Stimulated activated CD8-positive, alpha-beta memory T cell treated with anti-CD3 and anti-CD28 coated beads, Interleukin-2, amount 100 ng/mL, for 48 hours (primary cell): Measurements from ENCODE around the gene GNAQ.

ENCODE experiments used
- DNase-seq, 2 donors: peaks; one replicate each; pipeline ENCODE4 v3.0.0-alpha.2; 2020; ENCODE audit warnings: low read depth in 2 of 2

GNAQ gene

GRCh38 chr9:77816641-77817341 lies 214.8 kb downstream of the GNAQ start:
- no peak for DNase-seq

GRCh38 chr9:77815260-77815659 lies 216.4 kb downstream of the GNAQ start:
- no peak for DNase-seq

DNA sequence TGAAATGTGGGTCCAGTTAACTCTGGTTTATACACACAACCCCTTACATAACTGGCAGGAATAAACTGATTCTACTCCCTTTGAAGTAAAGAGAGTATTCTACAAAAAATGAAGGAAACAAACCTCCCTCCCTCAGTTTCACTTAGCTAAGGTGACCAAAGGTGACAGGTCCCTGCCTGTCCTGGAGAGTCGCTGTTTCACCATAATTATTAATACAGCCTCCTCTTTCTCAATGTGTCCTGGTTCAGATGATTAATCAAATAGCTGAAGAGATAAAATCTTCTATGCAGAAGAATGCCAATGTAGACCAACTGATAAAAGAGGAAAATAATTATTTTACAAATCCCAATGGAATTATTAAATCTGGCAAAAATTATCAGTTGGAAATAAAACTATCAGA lies 219.8 kb downstream of the GNAQ start:
- no peak for DNase-seq

- no peak for DNase-seq
These were observed 220.9 kb downstream of the GNAQ start for GRCh38 chr9:77810637-77811119.

DNA sequence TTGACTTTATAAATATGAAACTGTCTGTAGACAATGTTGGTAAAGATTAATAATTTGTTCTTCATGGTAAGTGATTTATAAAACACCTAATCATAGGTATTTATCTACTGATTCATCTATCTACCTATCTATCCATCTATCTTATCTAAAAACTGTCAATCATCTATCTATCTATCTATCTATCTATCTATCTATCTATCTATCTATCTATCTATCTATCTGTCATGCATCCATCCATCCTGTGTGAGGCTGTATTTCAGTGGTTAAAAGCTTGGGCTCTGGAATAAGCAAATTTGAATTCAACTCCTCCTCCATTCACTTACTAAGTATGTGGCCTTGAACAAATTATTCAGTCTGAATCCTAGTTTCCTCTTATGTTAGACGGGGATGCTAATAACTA lies 221.6 kb downstream of the GNAQ start:
- DNase-seq: no peak

GRCh38 chr9:77809552-77809951 lies 222.1 kb downstream of the GNAQ start:
- no peak for DNase-seq

GRCh38 chr9:77808751-77809081 lies 222.9 kb downstream of the GNAQ start:
- DNase-seq: no peak

DNA sequence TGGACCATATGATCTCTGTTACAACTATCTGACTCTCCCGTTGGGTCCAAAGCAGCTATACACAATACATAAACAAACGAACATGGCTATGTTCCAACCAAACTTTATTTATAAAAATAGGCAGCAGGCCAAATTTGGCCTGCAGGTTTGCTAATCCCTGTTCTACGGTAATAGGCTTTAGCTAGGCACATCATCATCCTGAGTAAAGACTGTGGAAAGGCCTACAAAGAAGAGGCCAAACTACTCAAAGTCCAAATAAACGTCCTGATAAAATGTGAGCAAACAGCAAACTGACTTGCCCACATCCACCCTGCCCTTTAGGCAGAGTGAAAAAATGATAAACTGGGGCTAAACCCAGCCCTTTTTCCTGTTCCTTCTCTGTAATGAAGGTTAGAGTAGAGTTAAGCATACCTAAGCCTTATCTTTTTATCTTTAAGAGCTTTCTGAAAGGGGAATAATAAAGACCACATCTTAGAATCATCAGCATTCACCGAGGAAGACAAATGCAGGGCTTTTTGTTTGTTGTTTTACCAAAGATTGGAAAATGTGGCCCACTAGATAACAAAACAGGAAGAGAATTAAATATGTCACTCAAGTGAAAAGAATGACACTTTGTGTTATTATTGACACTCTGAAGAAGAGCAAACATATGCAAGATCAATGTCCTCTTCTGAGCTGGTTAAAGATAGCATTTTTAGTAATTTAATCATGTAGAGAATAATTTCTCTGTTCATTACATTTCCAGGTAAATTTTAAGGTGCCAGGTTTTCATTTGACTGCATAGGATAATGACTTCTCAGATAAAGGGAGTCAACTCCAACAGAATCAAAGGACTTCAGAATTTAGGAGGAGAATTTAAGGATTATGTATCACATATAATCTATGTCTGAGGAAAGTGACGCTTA lies 223.5 kb downstream of the GNAQ start:
- DNase-seq: no peak

DNA sequence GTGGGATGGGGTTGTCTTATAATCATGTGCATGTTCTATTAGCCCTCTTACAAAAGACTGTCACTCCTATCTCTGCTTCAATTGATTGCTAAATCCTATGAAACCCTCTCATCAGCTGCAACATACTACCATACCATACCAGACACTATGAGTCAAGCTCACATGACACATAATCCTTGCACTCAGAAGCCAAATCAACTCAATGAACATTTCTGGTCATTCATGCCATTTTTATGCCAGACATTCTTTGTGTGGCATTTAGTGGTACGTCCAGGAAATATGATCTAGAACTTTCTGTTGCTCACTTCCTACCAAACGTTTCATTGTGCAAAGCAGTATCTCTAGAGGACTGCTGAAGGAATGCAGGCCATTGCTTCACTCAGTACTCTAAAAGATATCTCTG lies 224.3 kb downstream of the GNAQ start:
- no peak for DNase-seq

DNA sequence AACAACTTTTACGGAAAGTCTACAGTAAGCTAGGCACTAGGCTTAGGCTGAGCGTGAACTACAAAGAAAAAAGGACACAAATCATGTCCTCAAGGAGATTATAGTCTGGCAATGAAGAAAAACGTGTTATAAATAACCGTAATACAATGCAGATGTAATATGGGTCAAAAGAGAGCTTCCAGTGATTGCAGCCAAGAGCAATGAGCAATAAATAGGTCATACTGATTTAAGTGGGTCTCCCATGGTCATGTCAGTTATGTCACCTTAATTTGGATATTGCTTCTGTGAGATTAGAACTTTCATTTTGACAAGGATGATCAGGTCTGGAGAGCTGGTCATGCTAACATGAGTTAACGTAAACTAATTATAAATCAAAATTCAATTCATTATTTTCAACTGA lies 224.9 kb downstream of the GNAQ start:
- DNase-seq: no peak

GRCh38 chr9:77805810-77806209 lies 225.8 kb downstream of the GNAQ start:
- no peak for DNase-seq

GRCh38 chr9:77803423-77803822 lies 228.2 kb downstream of the GNAQ start:
- DNase-seq: no peak

DNA sequence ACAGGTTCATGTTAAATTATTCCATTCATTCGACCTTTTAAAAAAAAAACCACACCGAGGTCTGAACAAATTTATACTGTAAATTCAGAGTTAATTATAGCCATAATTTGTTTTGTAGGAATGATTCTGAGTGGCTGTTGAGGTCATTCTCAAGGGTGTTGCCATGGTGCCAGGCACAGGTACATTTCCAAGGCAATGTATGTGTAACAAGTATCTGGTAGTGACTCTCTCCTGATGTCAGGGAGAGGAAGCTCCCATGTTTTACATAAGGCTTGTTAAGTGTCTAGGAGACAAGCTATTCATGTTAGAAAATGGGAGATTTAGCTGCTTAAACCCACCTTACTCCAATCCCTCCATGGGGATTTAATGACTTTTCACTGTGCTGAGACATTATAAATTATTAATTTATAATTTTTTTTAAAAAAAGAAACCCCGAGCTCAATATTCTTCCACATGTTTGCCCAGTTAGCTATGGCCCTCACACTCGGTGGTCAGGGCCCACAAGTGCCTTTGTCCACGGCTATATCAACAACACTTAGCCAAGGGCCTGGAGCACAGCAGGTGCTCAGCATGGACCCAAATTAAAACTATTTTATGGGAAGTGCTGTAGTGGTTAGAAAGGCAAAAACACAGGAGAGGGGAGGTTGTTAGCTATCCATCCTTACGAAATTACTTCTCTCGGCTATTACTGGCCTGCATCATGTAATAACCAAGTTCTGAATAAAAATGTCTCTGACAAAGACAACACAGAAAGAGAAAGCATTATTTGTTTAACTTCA lies 228.9 kb downstream of the GNAQ start:
- no peak for DNase-seq

DNA sequence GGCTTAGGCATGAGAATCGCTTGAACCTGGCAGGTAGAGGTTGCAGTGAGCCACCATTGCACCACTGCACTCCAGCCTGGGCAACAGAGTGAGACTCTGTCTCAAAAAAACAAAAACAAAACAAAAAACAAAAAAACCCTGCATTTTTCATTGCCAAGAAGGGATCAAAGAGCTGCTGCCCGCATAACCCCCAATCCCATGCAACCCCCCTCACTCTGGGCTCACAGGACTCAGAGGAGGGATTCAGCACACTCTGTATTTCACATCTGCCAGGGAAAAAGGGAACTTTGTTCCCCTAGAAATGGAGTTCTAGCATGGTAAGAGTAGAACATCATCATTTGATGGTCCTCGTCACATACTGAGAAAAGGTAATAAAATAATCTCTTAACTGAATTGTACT lies 229.5 kb downstream of the GNAQ start:
- no peak for DNase-seq

DNA sequence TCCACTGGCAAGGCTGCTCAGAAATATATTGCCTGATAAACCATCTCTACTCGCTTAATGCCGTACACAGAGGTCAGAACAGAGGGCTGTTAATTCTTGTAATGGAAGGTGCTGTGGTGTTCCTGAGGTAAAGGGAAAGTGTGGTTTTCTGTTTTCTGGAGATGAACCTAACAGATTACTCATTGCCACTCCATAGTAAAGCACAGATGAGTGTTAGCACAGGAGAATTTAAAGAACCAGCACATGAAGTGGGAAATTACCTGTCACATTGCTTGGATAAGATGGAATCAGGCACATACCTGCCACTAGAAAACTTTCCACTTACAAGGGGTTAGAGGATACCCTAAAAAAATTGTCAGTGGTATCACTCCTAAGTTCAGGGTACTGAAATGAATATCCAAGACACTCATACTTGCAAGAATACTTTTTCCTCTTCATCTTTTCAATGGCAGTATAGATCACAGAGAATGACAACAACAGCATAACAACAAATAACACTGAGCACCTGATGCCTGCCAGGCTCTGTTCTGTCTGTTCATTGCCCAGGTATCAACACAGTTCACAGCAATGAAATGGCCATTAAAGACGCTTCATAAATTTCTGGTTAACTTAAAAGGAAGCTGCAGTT lies 230.6 kb downstream of the GNAQ start:
- no peak for DNase-seq

- DNase-seq: no peak
These were observed 233.5 kb downstream of the GNAQ start for GRCh38 chr9:77798140-77798539.

- DNase-seq: no peak
These were observed 236.6 kb downstream of the GNAQ start for GRCh38 chr9:77794985-77795384.

GRCh38 chr9:77793849-77794248 lies 237.8 kb downstream of the GNAQ start:
- DNase-seq: no peak

GRCh38 chr9:77789891-77790290 lies 241.7 kb downstream of the GNAQ start:
- no peak for DNase-seq

DNA sequence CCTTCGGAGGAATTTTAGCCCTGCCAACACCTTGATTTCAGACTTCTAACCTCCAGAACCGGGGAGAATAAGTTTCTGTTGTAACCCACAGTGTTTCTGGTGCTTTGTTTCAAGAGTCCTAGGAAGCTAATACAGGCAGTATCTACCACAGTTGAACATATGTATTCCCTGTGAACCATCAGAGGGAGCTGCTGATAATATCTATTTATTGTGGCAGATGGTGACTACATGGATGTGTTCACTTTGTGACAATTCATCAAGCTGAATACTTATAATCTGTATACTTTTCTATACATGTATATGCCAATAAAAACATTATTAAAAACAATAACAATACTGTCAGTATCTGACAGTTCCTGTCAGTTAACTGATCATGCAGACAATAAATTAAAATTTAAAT lies 246.3 kb downstream of the GNAQ start:
- DNase-seq: no peak

DNA sequence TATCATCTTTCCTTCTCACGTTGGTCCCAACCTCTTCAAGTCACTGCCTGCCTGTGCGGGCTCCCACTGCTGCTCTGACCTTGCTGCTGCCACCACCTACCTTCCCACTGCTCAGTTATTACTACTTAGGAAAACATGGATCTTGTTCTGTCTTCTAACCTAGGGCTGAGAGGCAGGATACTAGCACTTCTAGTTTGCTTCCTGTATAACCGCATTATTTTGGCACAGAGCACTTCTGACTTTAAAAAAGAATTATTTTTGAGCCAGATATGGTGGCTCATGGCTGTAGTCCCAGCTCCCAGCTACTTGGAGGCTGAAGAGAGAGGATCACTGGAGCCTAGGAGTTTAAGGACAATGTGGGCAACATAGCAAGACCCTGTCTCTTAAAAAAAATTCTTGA lies 248.1 kb downstream of the GNAQ start:
- no peak for DNase-seq

DNA sequence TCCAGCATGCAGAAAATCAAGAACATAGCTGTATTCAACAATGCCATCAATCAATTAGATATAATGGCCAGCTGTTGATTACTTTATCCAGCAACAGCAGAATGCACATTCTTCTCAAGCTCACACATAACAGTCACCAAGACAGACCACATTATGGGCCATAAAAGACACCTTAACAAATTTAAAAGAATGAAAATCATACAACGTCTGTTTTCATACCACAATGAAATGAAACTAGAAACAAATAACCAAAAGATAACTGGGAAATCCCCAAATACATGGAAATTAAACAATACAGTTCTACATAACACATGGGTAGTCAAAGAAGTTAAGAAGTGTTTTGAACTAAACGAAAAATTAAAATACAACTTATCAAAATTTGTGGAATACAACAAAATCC lies 252.6 kb downstream of the GNAQ start:
- no peak for DNase-seq
